ENCODE measurements around the gene OR52R1. TPM values are rescaled to one million over a fixed set of nuclear protein-coding genes. Genes with fewer than 3 reads are reported as not detected.

OR52R1 gene
- total and polyA plus RNA-seq, 7 donors = not detected

- Histone ChIP-seq H3K9me3 (no peaks in the 10 kb centered on the region), H3K36me3 (ENCODE audit: insufficient read depth in 1 of 2, low read depth in 1 of 2) (no peaks in the 10 kb centered on the region), H3K27me3 (ENCODE audit: insufficient read depth in 3 of 3, low read length in 2 of 3) (no peaks in the 10 kb centered on the region), H3K4me3 (no peak overlapping the region), H3K4me1 (no peaks in the 10 kb centered on the region), H3K27ac (no peak overlapping the region)
- no peak for ATAC-seq
- intact Hi-C loops (cut with DNase I) = no loop called here
- DNase-seq = no peak
- WGBS, 3 donors = 26 to 59% (median 56%) methylated on average over 1 of the region's 1 CpG
- TF ChIP-seq CTCF (IDR thresholded peaks at IDR 0.05) = no peak
These were observed 21.7 kb downstream of the OR52R1 start for GRCh38 chr11:4782454-4782853.

- intact Hi-C loops (cut with DNase I) = no loop called here
- no peak for DNase-seq
- Histone ChIP-seq H3K4me3 (no peak within 1 kb of the TSS), H3K36me3 (ENCODE audit: insufficient read depth in 1 of 2, low read depth in 1 of 2) (no peaks in the 10 kb centered on the region), H3K4me1 (no peaks in the 10 kb centered on the region), H3K27me3 (ENCODE audit: insufficient read depth in 3 of 3, low read length in 2 of 3) (peaks cover 0 to 3% (median 0%) of the 10 kb centered on the region in 3 donors), H3K27ac (no peak within 1 kb of the TSS), H3K9me3 (no peaks in the 10 kb centered on the region)
- TF ChIP-seq CTCF (IDR thresholded peaks at IDR 0.05) = no peak
- WGBS, 3 donors = 96 to 100% (median 97%) methylated on average over 1 of the region's 1 CpG
- no peak for ATAC-seq
These were observed 34.3 kb downstream of the OR52R1 start, which contains the start of gene OR51F1 for GRCh38 chr11:4769838-4770237. OR51F1 (minus strand) TSS chr11:4769938; CDS start chr11:4769938, 0 bp downstream.

- H3K4me3 ChIP-seq = no peak overlapping the region
- ATAC-seq (no peak), DNase-seq (no peak)
- H3K36me3 ChIP-seq (ENCODE audit: insufficient read depth in 1 of 2, low read depth in 1 of 2) = no peaks in the 10 kb centered on the region
- H3K27me3 ChIP-seq (ENCODE audit: insufficient read depth in 3 of 3, low read length in 2 of 3) = peaks cover 0 to 3% (median 0%) of the 10 kb centered on the region in 3 donors
- H3K4me1 ChIP-seq = no peaks in the 10 kb centered on the region
- TF ChIP-seq CTCF (IDR thresholded peaks at IDR 0.05) = no peak
- H3K27ac ChIP-seq = no peak overlapping the region
- no peaks in the 10 kb centered on the region for H3K9me3 ChIP-seq
- intact Hi-C loops (cut with DNase I) = no loop called here
These were observed 36.1 kb downstream of the OR52R1 start for GRCh38 chr11:4768094-4768493.

- no peak for ATAC-seq
- Histone ChIP-seq H3K27me3 (ENCODE audit: insufficient read depth in 3 of 3, low read length in 2 of 3) (peaks cover 0 to 3% (median 0%) of the 10 kb centered on the region in 3 donors), H3K4me3 (no peak overlapping the region), H3K27ac (no peak overlapping the region), H3K9me3 (no peaks in the 10 kb centered on the region), H3K36me3 (ENCODE audit: insufficient read depth in 1 of 2, low read depth in 1 of 2) (no peaks in the 10 kb centered on the region), H3K4me1 (no peaks in the 10 kb centered on the region)
- DNase-seq = no peak
- TF ChIP-seq CTCF (IDR thresholded peaks at IDR 0.05) = no peak
- 82 to 91% (median 82%) methylated on average over 6 of the region's 6 CpGs for WGBS, 3 donors
- intact Hi-C loops (cut with DNase I) = no loop called here
These were observed 37.6 kb downstream of the OR52R1 start for GRCh38 chr11:4766420-4767043.

- TF ChIP-seq CTCF (IDR thresholded peaks at IDR 0.05) = no peak
- intact Hi-C loops (cut with DNase I) = no loop called here
- Histone ChIP-seq H3K4me3 (no peak overlapping the region), H3K27ac (no peak overlapping the region), H3K36me3 (ENCODE audit: insufficient read depth in 1 of 2, low read depth in 1 of 2) (no peaks in the 10 kb centered on the region), H3K27me3 (ENCODE audit: insufficient read depth in 3 of 3, low read length in 2 of 3) (peaks cover 0 to 3% (median 0%) of the 10 kb centered on the region in 3 donors), H3K9me3 (no peaks in the 10 kb centered on the region), H3K4me1 (no peaks in the 10 kb centered on the region)
- no peak for DNase-seq
- 77 to 87% (median 86%) methylated on average over 2 of the region's 2 CpGs for WGBS, 3 donors
- ATAC-seq = no peak
These were observed 41.1 kb downstream of the OR52R1 start for GRCh38 chr11:4763096-4763495.
